ENCODE results near the gene NOS3. TPM values are rescaled to one million over a fixed set of nuclear protein-coding genes. Genes with fewer than 3 reads are reported as not detected.
A peak's percentile ranks its signal among the peaks of the same experiment; 100 is the strongest.

Gene NOS3
- total and polyA plus RNA-seq, 9 of the 15 experiments (the other 6 are each of a cell fraction or from before 2014, with no cell fraction given), result 1.1 to 121 (median 23.6) TPM

- no peak for TF ChIP-seq ZNF445 (CRISPR knock-in tag; IDR thresholded peaks at IDR 0.05; ENCODE audit: low read depth)
- no peak for TF ChIP-seq NR0B1 (IDR thresholded peaks at IDR 0.05; ENCODE audit: partially characterized antibody)
- 0 out of 2 replicates have a peak, but pooled peaks have one; percentile 20 for TF ChIP-seq ZNF12 (CRISPR knock-in tag; IDR thresholded peaks at IDR 0.05)
- 0 out of 2 replicates have a peak, but pooled peaks have one; percentile 41 for TF ChIP-seq CBFB (CRISPR knock-in tag; IDR thresholded peaks at IDR 0.05)
- no peak for TF ChIP-seq HLTF (IDR thresholded peaks at IDR 0.05)
- 0 out of 2 replicates have a peak, but pooled peaks have one; percentile 12 for TF ChIP-seq FOXP1 (CRISPR knock-in tag; IDR thresholded peaks at IDR 0.05)
- no peak for TF ChIP-seq JUND (IDR thresholded peaks at IDR 0.05; ENCODE audit: borderline replicate concordance, low read depth, low read length)
- TF ChIP-seq JUND (tag; IDR thresholded peaks at IDR 0.05; ENCODE audit: borderline replicate concordance, low read depth, low read length), result 0 out of 3 replicates have a peak, but pooled peaks have one; percentile 13
- 0 out of 4 replicates have a peak, but pooled peaks of 1 of the 2 experiments have one; percentile 33 for TF ChIP-seq UBTF (IDR thresholded peaks at IDR 0.05; ENCODE audit: borderline replicate concordance in 1 of 2, low read depth in 2 of 2, low read length in 2 of 2)
- peak in 1 of 2 experiments; percentile 20 for TF ChIP-seq E2F6 (IDR thresholded peaks at IDR 0.05; ENCODE audit: borderline replicate concordance in 1 of 2, extremely low read depth in 1 of 2, insufficient read depth in 1 of 2, insufficient read length in 1 of 2, low read depth in 1 of 2, low read length in 1 of 2, poor library complexity in 1 of 2, severe bottlenecking in 1 of 2)
- TF ChIP-seq, protein P1, sequence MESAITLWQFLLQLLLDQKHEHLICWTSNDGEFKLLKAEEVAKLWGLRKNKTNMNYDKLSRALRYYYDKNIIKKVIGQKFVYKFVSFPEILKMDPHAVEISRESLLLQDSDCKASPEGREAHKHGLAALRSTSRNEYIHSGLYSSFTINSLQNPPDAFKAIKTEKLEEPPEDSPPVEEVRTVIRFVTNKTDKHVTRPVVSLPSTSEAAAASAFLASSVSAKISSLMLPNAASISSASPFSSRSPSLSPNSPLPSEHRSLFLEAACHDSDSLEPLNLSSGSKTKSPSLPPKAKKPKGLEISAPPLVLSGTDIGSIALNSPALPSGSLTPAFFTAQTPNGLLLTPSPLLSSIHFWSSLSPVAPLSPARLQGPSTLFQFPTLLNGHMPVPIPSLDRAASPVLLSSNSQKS (CRISPR knock-in tag; IDR thresholded peaks at IDR 0.05), result no peak
- TF ChIP-seq MYC (IDR thresholded peaks at IDR 0.05; ENCODE audit: low read depth, low read length), result no peak; the same call in 1 of the 2 replicates
- peak; percentile 41; the same call in 1 of the 2 replicates for TF ChIP-seq MYC (CRISPR knock-in tag; IDR thresholded peaks at IDR 0.05; ENCODE audit: borderline replicate concordance, low read depth)
- TF ChIP-seq HNRNPUL1 (IDR thresholded peaks at IDR 0.05; ENCODE audit: low read length), result no peak
- no peak for TF ChIP-seq NFYB (IDR thresholded peaks at IDR 0.05; ENCODE audit: extremely low read depth, insufficient read length)
- TF ChIP-seq, protein P2, sequence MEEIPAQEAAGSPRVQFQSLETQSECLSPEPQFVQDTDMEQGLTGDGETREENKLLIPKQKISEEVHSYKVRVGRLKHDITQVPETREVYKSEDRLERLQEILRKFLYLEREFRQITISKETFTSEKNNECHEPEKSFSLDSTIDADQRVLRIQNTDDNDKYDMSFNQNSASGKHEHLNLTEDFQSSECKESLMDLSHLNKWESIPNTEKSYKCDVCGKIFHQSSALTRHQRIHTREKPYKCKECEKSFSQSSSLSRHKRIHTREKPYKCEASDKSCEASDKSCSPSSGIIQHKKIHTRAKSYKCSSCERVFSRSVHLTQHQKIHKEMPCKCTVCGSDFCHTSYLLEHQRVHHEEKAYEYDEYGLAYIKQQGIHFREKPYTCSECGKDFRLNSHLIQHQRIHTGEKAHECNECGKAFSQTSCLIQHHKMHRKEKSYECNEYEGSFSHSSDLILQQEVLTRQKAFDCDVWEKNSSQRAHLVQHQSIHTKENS (CRISPR knock-in tag; IDR thresholded peaks at IDR 0.05), result no peak
- TF ChIP-seq, protein P3, sequence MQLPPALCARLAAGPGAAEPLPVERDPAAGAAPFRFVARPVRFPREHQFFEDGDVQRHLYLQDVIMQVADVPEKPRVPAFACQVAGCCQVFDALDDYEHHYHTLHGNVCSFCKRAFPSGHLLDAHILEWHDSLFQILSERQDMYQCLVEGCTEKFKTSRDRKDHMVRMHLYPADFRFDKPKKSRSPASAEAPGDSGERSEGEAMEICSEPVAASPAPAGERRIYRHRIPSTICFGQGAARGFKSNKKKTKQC (CRISPR knock-in tag; IDR thresholded peaks at IDR 0.05), result 0 out of 2 replicates have a peak, but pooled peaks have one; percentile 24
These were observed 14.1 kb upstream of the NOS3 start (continued) for GRCh38 chr7:150976529-150977381.

All from K562 (cell line).